Neural cell (in vitro differentiated cells): ENCODE results near the gene ATG9B. TPM values are rescaled to one million over a fixed set of nuclear protein-coding genes. Genes with fewer than 3 reads are reported as not detected.

Source experiments
- H2AFZ ChIP-seq: fragments of 200-600, 300-800 bp; sonication (generic), shearing (Covaris generic); 2 replicates; pipeline ENCODE4 v1.6.0; 2014; ENCODE audit warnings: low read depth, mild to moderate bottlenecking, antibody characterized with exemption, low read length, moderate library complexity
- H3F3A ChIP-seq: fragments of 200-600 bp; shearing (Covaris generic); 2 replicates; pipeline ENCODE4 v1.6.1; 2016; ENCODE audit warnings: mild to moderate bottlenecking, moderate library complexity, mixed read lengths, antibody characterized with exemption, low read length; ENCODE audit not compliant: insufficient read depth, poor library complexity, severe bottlenecking
- H3K27ac ChIP-seq: fragments of 200-600, 300-800 bp; sonication (generic), shearing (Covaris generic); 2 replicates; pipeline ENCODE4 v1.5.1; 2014; ENCODE audit warnings: mild to moderate bottlenecking, low read length, moderate library complexity
- H3K27me3 ChIP-seq: fragments of 300-800, 200-600 bp; sonication (generic), shearing (Covaris generic); 2 replicates; pipeline ENCODE4 v1.6.0; 2014; ENCODE audit warnings: mild to moderate bottlenecking, low read depth, low read length, moderate library complexity; ENCODE audit not compliant: insufficient read depth
- H3K36me3 ChIP-seq: fragments of 300-800, 200-600 bp; sonication (generic), shearing (Covaris generic); 2 replicates; pipeline ENCODE4 v1.5.1; 2014; ENCODE audit warnings: mild to moderate bottlenecking, antibody characterized with exemption, low read length, moderate library complexity; ENCODE audit not compliant: insufficient read depth
- H3K4me2 ChIP-seq: fragments of 300-800, 200-600 bp; sonication (generic), shearing (Covaris generic); 2 replicates; pipeline ENCODE4 v1.6.0; 2014; ENCODE audit warnings: mild to moderate bottlenecking, low read length
- H3K4me3 ChIP-seq: fragments of 300-800, 200-600 bp; sonication (generic), shearing (Covaris generic); 2 replicates; pipeline ENCODE4 v1.5.1; 2014; ENCODE audit warnings: mild to moderate bottlenecking, low read length, moderate library complexity
- H3K79me2 ChIP-seq: fragments of 200-600 bp; shearing (Covaris generic); replicated peaks from 2 replicates; pipeline ENCODE4 v1.6.0; 2014; ENCODE audit warnings: mild to moderate bottlenecking, low read length, moderate library complexity; ENCODE audit not compliant: insufficient read depth
- H3K9ac ChIP-seq: fragments of 300-800, 200-600 bp; sonication (generic), shearing (Covaris generic); 2 replicates; pipeline ENCODE4 v1.6.1; 2016; ENCODE audit warnings: mild to moderate bottlenecking, low read length, mixed read lengths
- H3K9me2 ChIP-seq: fragments of 200-600 bp; shearing (Covaris generic); 2 replicates; pipeline ENCODE4 v1.6.1; 2016; ENCODE audit warnings: mild to moderate bottlenecking, low read length, mixed read lengths; ENCODE audit not compliant: insufficient read depth
- H3K9me3 ChIP-seq: fragments of 200-600, 300-800 bp; sonication (generic), shearing (Covaris generic); 2 replicates; pipeline ENCODE4 v1.6.1; 2016; ENCODE audit warnings: mild to moderate bottlenecking, mixed run types, low read length, moderate library complexity, mixed read lengths
- H4K20me1 ChIP-seq: fragments of 200-600 bp; shearing (Covaris generic); 2 replicates; pipeline ENCODE4 v1.6.1; 2016; ENCODE audit warnings: mild to moderate bottlenecking, mixed run types; ENCODE audit not compliant: insufficient read depth
- EP300 ChIP-seq: fragments of 450-650 bp; conservative IDR thresholded peaks from 2 replicates; pipeline ENCODE4 v1.6.1; 2014; ENCODE audit warnings: antibody characterized with exemption, mild to moderate bottlenecking, moderate library complexity; ENCODE audit not compliant: poor library complexity, severe bottlenecking
- EZH2 ChIP-seq: fragments of 200-600, 300-800 bp; shearing (Covaris generic), sonication (generic); IDR thresholded peaks from 2 replicates; pipeline ENCODE4 v1.6.1; 2014; ENCODE audit warnings: antibody characterized with exemption, low read length, borderline replicate concordance, mild to moderate bottlenecking; ENCODE audit not compliant: insufficient read depth, poor library complexity, severe bottlenecking
- MXI1 ChIP-seq: fragments of 450-650 bp; conservative IDR thresholded peaks from 2 replicates; pipeline ENCODE4 v1.6.1; 2014; ENCODE audit warnings: antibody characterized with exemption, mild to moderate bottlenecking; ENCODE audit not compliant: poor library complexity, severe bottlenecking
- POLR2AphosphoS5 ChIP-seq: IDR thresholded peaks from 2 replicates; pipeline ENCODE4 v1.6.1; 2012
- RAD21 ChIP-seq: fragments of 450-650 bp; conservative IDR thresholded peaks from 2 replicates; pipeline ENCODE4 v1.6.1; 2014; ENCODE audit warnings: antibody characterized with exemption, mild to moderate bottlenecking, moderate library complexity
- SMC3 ChIP-seq: fragments of 450-650 bp; conservative IDR thresholded peaks from 2 replicates; pipeline ENCODE4 v1.6.1; 2014; ENCODE audit warnings: antibody characterized with exemption, mild to moderate bottlenecking, moderate library complexity; ENCODE audit not compliant: poor library complexity
- TAF1 ChIP-seq: IDR thresholded peaks from 2 replicates; pipeline ENCODE4 v1.6.1; 2012; ENCODE audit warnings: low read depth
- polyA plus RNA-seq: library from polyadenylated mRNA; depleted of rRNA; stranded (reverse); fragments of >200 nt; gene quantifications from 2 replicates; pipeline ENCODE4 v1.2.3, GENCODE V29; 2014
- TF ChIP-seq, protein P1 (sequence below): IDR thresholded peaks from 2 replicates; pipeline ENCODE4 v1.6.1; 2012; ENCODE audit warnings: borderline replicate concordance
- TF ChIP-seq, protein P2 (sequence below): fragments of 450-650 bp; IDR thresholded peaks from 2 replicates; pipeline ENCODE4 v1.5.1; 2014; ENCODE audit warnings: antibody characterized with exemption, mild to moderate bottlenecking, moderate library complexity; ENCODE audit not compliant: poor library complexity, severe bottlenecking

The ATG9B gene
- polyA plus RNA-seq, 1 donor from 2014 or later = 1.4 TPM

DNA sequence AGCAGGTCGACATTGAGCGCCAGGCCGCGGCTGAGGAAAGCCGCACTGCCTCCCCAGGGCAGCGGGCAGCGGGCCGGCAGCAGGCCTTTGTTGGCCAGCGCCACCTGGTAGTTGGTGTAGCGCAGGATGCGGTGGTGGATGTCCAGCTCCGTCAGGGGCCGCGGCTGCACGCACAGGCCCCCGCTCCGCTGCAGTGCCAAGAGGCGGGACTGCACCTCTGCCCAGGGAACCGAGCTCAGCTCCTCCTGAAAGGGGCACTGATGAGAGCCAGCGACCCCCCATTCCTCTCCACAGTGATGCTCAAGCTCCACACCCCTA lies 5.2 kb downstream of the ATG9B start:
- Histone ChIP-seq H3K9ac (no peak overlapping the region), H3K4me2 (no peak overlapping the region), H3K9me3 (no peaks in the 10 kb centered on the region), H3K9me2 (no peaks in the 10 kb centered on the region), H4K20me1 (no peaks in the 10 kb centered on the region), H3K27ac (no peak overlapping the region), H3K79me2 (no peaks in the 10 kb centered on the region), H2AFZ (no peak overlapping the region), H3K4me3 (peak overlapping the region; percentile 58), H3K27me3 (peaks cover 25% of the 10 kb centered on the region), H3K36me3 (no peaks in the 10 kb centered on the region), H3F3A (no peaks in the 10 kb centered on the region)
- TF ChIP-seq EP300 (no peak), RAD21 (no peak), SMC3 (no peak), TAF1 (no peak), MXI1 (no peak), POLR2AphosphoS5 (no peak), EZH2 (no peak)
- TF ChIP-seq, protein P1, sequence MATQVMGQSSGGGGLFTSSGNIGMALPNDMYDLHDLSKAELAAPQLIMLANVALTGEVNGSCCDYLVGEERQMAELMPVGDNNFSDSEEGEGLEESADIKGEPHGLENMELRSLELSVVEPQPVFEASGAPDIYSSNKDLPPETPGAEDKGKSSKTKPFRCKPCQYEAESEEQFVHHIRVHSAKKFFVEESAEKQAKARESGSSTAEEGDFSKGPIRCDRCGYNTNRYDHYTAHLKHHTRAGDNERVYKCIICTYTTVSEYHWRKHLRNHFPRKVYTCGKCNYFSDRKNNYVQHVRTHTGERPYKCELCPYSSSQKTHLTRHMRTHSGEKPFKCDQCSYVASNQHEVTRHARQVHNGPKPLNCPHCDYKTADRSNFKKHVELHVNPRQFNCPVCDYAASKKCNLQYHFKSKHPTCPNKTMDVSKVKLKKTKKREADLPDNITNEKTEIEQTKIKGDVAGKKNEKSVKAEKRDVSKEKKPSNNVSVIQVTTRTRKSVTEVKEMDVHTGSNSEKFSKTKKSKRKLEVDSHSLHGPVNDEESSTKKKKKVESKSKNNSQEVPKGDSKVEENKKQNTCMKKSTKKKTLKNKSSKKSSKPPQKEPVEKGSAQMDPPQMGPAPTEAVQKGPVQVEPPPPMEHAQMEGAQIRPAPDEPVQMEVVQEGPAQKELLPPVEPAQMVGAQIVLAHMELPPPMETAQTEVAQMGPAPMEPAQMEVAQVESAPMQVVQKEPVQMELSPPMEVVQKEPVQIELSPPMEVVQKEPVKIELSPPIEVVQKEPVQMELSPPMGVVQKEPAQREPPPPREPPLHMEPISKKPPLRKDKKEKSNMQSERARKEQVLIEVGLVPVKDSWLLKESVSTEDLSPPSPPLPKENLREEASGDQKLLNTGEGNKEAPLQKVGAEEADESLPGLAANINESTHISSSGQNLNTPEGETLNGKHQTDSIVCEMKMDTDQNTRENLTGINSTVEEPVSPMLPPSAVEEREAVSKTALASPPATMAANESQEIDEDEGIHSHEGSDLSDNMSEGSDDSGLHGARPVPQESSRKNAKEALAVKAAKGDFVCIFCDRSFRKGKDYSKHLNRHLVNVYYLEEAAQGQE = no peak
- TF ChIP-seq, protein P2, sequence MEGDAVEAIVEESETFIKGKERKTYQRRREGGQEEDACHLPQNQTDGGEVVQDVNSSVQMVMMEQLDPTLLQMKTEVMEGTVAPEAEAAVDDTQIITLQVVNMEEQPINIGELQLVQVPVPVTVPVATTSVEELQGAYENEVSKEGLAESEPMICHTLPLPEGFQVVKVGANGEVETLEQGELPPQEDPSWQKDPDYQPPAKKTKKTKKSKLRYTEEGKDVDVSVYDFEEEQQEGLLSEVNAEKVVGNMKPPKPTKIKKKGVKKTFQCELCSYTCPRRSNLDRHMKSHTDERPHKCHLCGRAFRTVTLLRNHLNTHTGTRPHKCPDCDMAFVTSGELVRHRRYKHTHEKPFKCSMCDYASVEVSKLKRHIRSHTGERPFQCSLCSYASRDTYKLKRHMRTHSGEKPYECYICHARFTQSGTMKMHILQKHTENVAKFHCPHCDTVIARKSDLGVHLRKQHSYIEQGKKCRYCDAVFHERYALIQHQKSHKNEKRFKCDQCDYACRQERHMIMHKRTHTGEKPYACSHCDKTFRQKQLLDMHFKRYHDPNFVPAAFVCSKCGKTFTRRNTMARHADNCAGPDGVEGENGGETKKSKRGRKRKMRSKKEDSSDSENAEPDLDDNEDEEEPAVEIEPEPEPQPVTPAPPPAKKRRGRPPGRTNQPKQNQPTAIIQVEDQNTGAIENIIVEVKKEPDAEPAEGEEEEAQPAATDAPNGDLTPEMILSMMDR = no peak

DNA sequence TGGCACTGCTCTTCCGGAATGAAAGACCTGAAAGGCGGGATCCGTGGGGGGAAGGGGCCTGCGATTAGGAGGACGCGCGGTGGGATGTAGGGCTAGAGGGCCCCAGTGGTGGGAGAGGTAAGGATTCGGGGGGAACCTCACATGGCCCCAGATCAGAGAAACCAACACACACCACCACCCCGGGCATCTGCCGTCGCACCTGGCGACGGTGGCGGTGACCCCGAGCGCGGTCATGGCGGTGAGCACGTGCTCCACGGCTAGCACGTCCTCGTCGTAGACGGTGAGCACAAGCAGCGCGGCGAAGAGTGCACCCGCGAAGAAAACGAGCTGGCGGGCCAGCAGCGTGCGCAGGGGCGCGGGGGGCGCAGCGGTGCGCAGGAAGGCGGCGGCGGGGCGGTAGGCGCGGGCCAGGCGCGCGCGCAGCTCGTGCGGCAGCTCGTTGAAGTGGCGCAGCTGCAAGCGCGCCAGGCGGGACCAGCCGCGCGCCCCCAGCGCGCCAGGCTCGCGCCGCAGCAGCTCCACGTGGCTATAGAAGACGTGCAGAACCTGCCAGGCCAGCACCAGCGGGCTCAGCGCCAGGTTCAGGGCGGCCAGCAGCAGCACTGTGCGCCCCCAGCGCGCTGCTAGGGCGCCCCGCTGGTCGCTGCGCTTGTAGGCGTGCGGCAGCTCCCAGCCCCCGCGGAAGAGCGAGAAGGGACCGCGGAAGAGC lies 5.7 kb downstream of the ATG9B start:
- peak overlapping the region; percentile 61 for H3K4me3 ChIP-seq
- no peak overlapping the region for H2AFZ ChIP-seq
- no peaks in the 10 kb centered on the region for H3K9me3 ChIP-seq
- no peak overlapping the region for H3K4me2 ChIP-seq
- peaks cover 25% of the 10 kb centered on the region for H3K27me3 ChIP-seq
- H3K79me2 ChIP-seq = no peaks in the 10 kb centered on the region
- H3K27ac ChIP-seq = no peak overlapping the region
- no peaks in the 10 kb centered on the region for H3K36me3 ChIP-seq
- no peak for TF ChIP-seq EP300
- TF ChIP-seq SMC3 = peak; percentile 49
- no peak for TF ChIP-seq POLR2AphosphoS5
- TF ChIP-seq TAF1 = no peak
- TF ChIP-seq, protein P2 = peak; percentile 19
- TF ChIP-seq, protein P1 = no peak
- peak; percentile 67 for TF ChIP-seq MXI1
- peak; percentile 9 for TF ChIP-seq RAD21
- H3K9ac ChIP-seq = peak overlapping the region; percentile 31
- H3K9me2 ChIP-seq = no peaks in the 10 kb centered on the region
- no peaks in the 10 kb centered on the region for H3F3A ChIP-seq
- H4K20me1 ChIP-seq = no peaks in the 10 kb centered on the region
